Small intestine (tissue), 7 donors: ENCODE results near the gene CNTNAP3. TPM values are rescaled to one million over a fixed set of nuclear protein-coding genes. Genes with fewer than 3 reads are reported as not detected.
"Not testable (repeated sequence)": the region's sequence is repeated elsewhere in the genome, so short reads cannot be mapped to it uniquely, and the experiment has no call there.

Experiments used
- DNase-seq, 2 donors: peaks; one replicate each; pipeline versions ENCODE4 v3.0.0 to v3.0.0-alpha.2; 2013
- FAIRE-seq: peaks from 2 replicates; lab custom pipeline; 2012; peaks lifted over from hg19 to GRCh38; lab: Jason Lieb, UNC
- H3K27ac ChIP-seq, 3 donors: one replicate each; pipeline ENCODE4 v1.5.1; 2013; ENCODE audit warnings: low read length in 2 of 3, mild to moderate bottlenecking in 2 of 3, control low read depth in 1 of 3, inconsistent platforms in 1 of 3, low read depth in 1 of 3, moderate library complexity in 1 of 3
- H3K27me3 ChIP-seq, 3 donors: one replicate each; pipeline ENCODE4 v1.6.1; 2013; ENCODE audit warnings: low read length in 3 of 3, inconsistent platforms in 1 of 3; ENCODE audit not compliant: control insufficient read depth in 3 of 3, insufficient read depth in 3 of 3
- H3K36me3 ChIP-seq, 3 donors: one replicate each; pipeline ENCODE4 v1.6.1; 2013; ENCODE audit warnings: low read length in 3 of 3, inconsistent platforms in 1 of 3, low read depth in 1 of 3, mild to moderate bottlenecking in 1 of 3, moderate library complexity in 1 of 3; ENCODE audit not compliant: control insufficient read depth in 3 of 3, insufficient read depth in 2 of 3
- H3K4me1 ChIP-seq, 3 donors: one replicate each; pipeline ENCODE4 v1.6.1; 2013; ENCODE audit warnings: low read length in 2 of 3, inconsistent platforms in 1 of 3, low read depth in 1 of 3, mild to moderate bottlenecking in 1 of 3, moderate library complexity in 1 of 3; ENCODE audit not compliant: control insufficient read depth in 3 of 3, insufficient read depth in 2 of 3
- H3K4me3 ChIP-seq, 3 donors: one replicate each; pipeline ENCODE4 v1.5.1; 2013; ENCODE audit warnings: low read length in 3 of 3, control low read depth in 1 of 3, inconsistent platforms in 1 of 3, low read depth in 1 of 3, mild to moderate bottlenecking in 1 of 3, moderate library complexity in 1 of 3
- H3K9me3 ChIP-seq, 2 donors: one replicate each; pipeline ENCODE4 v1.6.1; 2013; ENCODE audit warnings: low read depth in 1 of 2, low read length in 1 of 2; ENCODE audit not compliant: control insufficient read depth in 2 of 2, insufficient read depth in 1 of 2
- WGBS, 3 donors: extraction: QIAGEN DNeasy Blood & Tissue Kit; methylation state at CpG; one replicate each; pipeline ENCODE4 v1.1.7; 2013; 5-methylcytosine and 5-hydroxymethylcytosine counted together
- polyA plus RNA-seq, 4 donors: library from polyadenylated mRNA; stranded (reverse) in 3 of 4; unstranded in 1 of 4; fragments of 200-250 nt in 3 of 4; fragments of 120-200 nt in 1 of 4; gene quantifications; one replicate each; pipeline versions ENCODE4 v1.2.1 to v1.2.3, GENCODE V29; 2013
- donor health status: healthy with polysubstance abuse.
- donor health status: control.
- donor health status: control.
- donor health status: Bipolar disorder and iron deficiency.
- donor health status: healthy.

The CNTNAP3 gene
- polyA plus RNA-seq, 4 donors, result 0.86 to 1.6 TPM; not detected in 2

- not testable (repeated sequence) for H3K9me3 ChIP-seq, H3K4me1 ChIP-seq, H3K27me3 ChIP-seq, H3K27ac ChIP-seq, FAIRE-seq, H3K36me3 ChIP-seq, DNase-seq, H3K4me3 ChIP-seq
Observed at GRCh38 chr9:39200412-39200811, 87.6 kb downstream of the CNTNAP3 start.

DNA sequence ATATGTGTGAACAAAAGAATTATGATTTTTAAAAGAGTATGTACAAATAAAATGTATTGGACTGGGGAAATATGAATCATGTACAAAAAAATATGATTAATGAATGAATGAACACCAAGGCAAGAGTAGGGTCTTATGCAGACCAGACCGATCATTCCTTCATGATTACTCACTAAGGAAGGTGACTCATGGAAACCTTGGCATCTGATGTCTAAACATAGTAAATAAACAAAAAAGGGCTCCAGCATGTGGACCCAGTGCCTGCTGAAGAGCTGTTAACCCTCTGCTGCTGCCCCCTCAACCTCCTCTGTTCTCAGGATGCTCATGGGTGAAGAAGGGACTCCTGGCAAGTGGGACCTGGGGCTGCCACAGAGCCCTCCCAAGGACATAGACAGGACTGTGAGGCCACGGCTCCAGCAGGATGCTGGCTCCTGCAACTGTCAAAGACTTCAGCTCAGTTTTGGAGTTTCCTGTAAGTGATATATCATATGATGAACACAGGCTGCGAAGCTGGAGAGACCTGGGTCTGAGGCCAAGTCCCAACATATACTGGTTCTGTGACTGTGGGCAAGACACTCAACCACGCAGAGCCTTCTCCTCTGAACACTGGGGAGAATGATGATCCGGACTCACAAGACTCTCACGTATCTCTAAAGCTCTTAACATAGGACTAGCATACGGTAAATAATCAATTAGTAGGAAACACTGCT is 89.8 kb downstream of the CNTNAP3 start:
- H3K36me3 ChIP-seq, H3K4me1 ChIP-seq, H3K4me3 ChIP-seq, H3K27me3 ChIP-seq, H3K9me3 ChIP-seq, DNase-seq, FAIRE-seq, H3K27ac ChIP-seq: not testable (repeated sequence)
- no CpG with 5 or more reads among the region's 7 CpGs for WGBS, 3 donors

- DNase-seq, H3K9me3 ChIP-seq, H3K4me3 ChIP-seq, FAIRE-seq, H3K27ac ChIP-seq, H3K4me1 ChIP-seq, H3K36me3 ChIP-seq, H3K27me3 ChIP-seq: not testable (repeated sequence)
- WGBS, 3 donors, result no CpG with 5 or more reads among the region's 10 CpGs
Observed at GRCh38 chr9:39171370-39171769, 116.6 kb downstream of the CNTNAP3 start.

- H3K27me3 ChIP-seq, H3K4me3 ChIP-seq, H3K4me1 ChIP-seq, H3K36me3 ChIP-seq, FAIRE-seq, DNase-seq, H3K9me3 ChIP-seq, H3K27ac ChIP-seq: not testable (repeated sequence)
- no CpG with 5 or more reads among the region's 3 CpGs for WGBS, 3 donors
Observed at GRCh38 chr9:39157714-39158113, 130.3 kb downstream of the CNTNAP3 start.

DNA sequence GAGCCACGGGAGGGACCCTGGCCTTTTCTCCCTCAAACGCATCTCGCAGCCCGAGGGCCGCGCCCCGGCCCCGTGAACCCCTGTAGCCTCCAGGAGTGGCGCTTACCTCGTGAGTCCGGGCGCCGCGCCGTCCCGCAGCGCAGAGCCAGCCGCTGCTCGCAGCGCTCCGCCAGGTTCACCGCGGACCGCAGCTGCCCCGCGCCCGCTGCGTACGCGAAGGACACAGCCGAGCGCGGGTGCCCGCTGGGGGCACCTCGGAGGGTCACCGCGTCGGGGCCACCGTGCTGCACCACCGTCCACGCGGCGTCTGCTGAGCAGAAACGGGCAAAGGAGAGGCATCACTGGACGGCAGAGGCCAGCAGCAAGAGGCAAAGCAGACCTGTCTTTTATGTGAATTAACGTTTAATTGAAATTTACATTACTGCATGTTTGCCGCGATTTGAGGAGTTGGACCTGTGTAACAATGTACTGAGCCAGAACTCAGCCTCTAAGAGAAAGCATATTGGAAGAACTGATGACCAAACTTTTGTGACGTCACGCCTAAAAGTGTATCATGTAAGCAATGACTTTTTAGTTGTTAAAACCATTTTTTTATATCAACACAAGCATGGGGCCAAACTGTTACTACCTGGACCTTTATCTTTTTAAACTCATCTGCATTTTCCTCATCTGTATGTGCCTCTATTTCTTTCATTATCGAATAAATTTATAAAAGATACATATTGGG is 155.0 kb downstream of the CNTNAP3 start:
- not testable (repeated sequence) for H3K27me3 ChIP-seq, H3K4me3 ChIP-seq, H3K9me3 ChIP-seq, FAIRE-seq, H3K27ac ChIP-seq, DNase-seq, H3K4me1 ChIP-seq, H3K36me3 ChIP-seq
- 35 to 53% (median 36%) methylated on average over 44 to 49 of the region's 51 CpGs for WGBS, 3 donors

- WGBS, 3 donors, result 80% methylated on average over 1 of the region's 2 CpGs; no CpG with 5 or more reads in 2 of the 3 donors
Observed at GRCh38 chr9:39121401-39121800, 166.6 kb downstream of the CNTNAP3 start.

DNA sequence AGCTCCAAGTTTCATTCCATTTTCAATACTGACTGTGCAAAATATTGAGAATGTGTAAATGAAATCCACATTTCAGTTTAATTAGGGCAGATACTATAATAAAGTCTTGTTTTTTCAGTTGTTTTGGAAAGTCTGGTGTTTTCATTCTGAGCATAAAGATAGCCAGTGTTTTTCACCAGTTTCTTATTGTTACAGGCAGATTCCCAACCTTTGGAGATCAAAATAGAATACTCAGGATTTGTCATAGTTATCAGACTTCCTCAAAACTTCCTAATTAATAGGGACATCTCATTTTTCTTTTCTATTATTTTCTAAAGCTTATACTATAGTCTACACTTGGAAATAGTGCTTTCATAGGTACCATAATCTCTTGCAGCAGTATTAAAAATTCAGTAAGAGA is 176.2 kb downstream of the CNTNAP3 start:
- peak; percentile 89 for FAIRE-seq
- H3K4me3 ChIP-seq, DNase-seq, H3K27me3 ChIP-seq, H3K4me1 ChIP-seq, H3K9me3 ChIP-seq, H3K27ac ChIP-seq, H3K36me3 ChIP-seq: not testable (repeated sequence)

More at GRCh38 chr9:39121401-39121800, 166.6 kb downstream of the CNTNAP3 start:
- H3K4me1 ChIP-seq, FAIRE-seq, H3K36me3 ChIP-seq, DNase-seq, H3K9me3 ChIP-seq, H3K27me3 ChIP-seq, H3K27ac ChIP-seq, H3K4me3 ChIP-seq: not testable (repeated sequence)

DNA sequence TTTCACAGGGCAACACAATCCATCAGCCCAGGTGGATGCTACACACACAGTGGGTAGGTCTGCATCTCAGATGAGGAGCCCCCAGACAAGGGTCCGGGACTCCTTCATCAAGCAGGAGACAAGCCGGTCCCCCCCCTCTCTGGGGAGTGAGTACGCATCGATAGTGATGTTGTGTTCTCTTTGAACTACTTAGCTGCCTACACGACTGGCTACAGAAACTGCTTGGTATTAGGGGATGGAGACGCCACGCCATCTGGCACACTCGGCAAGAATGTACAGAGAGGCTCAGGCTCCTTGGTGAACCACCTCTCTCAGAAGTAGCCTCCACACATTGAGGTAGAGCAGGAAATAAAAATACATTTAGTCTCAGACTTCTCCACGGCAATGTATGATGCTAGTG is 179.8 kb downstream of the CNTNAP3 start:
- WGBS, 3 donors, result 84 to 92% (median 91%) methylated on average over 9 of the region's 9 CpGs
- H3K27ac ChIP-seq, result no peak overlapping the region
- DNase-seq, result no peak
- no peaks in the 10 kb centered on the region for H3K27me3 ChIP-seq
- H3K4me3 ChIP-seq, result no peak overlapping the region
- no peaks in the 10 kb centered on the region for H3K9me3 ChIP-seq
- no peaks in the 10 kb centered on the region for H3K36me3 ChIP-seq
- FAIRE-seq, result no peak
- H3K4me1 ChIP-seq, result no peaks in the 10 kb centered on the region
